K562 (cell line): ENCODE data around the gene CARD8. TPM values are rescaled to one million over a fixed set of nuclear protein-coding genes. Genes with fewer than 3 reads are reported as not detected.

Source experiments
- CC2D1A ChIP-seq: fragments of 450-650 bp; IDR thresholded peaks from 2 replicates; pipeline ENCODE4 v1.6.1; 2017; ENCODE audit warnings: mild to moderate bottlenecking
- HDAC1 ChIP-seq, 2 experiments: fragments of 450-650 bp; IDR thresholded peaks; 2 replicates each; pipeline ENCODE4 v1.6.1; 2016 to 2017; ENCODE audit warnings: inconsistent platforms in 1 of 2, mild to moderate bottlenecking in 1 of 2, moderate library complexity in 1 of 2
- HDAC2 ChIP-seq: fragments of 450-650 bp; IDR thresholded peaks from 2 replicates; pipeline ENCODE4 v1.6.1; 2016; ENCODE audit warnings: mild to moderate bottlenecking
- MED1 ChIP-seq: sonication (generic); formaldehyde crosslinking; IDR thresholded peaks from 2 replicates; pipeline ENCODE4 v1.8.1; 2023; ENCODE audit warnings: missing genetic modification reagents, borderline replicate concordance
- MEF2D ChIP-seq: conservative IDR thresholded peaks from 2 replicates; pipeline ENCODE4 v1.6.1; 2016; ENCODE audit warnings: low read depth, missing genetic modification characterization, missing compliant biosample characterization
- NCOA1 ChIP-seq: fragments of 450-650 bp; IDR thresholded peaks from 2 replicates; pipeline ENCODE4 v1.6.1; 2016; ENCODE audit warnings: low read depth
- NFE2L1 ChIP-seq: fragments of 450-650 bp; IDR thresholded peaks from 2 replicates; pipeline ENCODE4 v1.6.1; 2016; ENCODE audit warnings: missing genetic modification characterization, low read depth, mild to moderate bottlenecking, missing compliant biosample characterization, moderate library complexity, borderline replicate concordance
- SMAD1 ChIP-seq: fragments of 150-350 bp; IDR thresholded peaks from 2 replicates; pipeline ENCODE4 v1.6.1; 2014; ENCODE audit warnings: low read length, low read depth; ENCODE audit not compliant: partially characterized antibody
- SMAD3 ChIP-seq: fragments of 450-650 bp; formaldehyde crosslinking; conservative IDR thresholded peaks from 2 replicates; pipeline ENCODE4 v1.4.0; 2020; ENCODE audit warnings: mild to moderate bottlenecking
- STAT6 ChIP-seq: sonication (generic); formaldehyde crosslinking; IDR thresholded peaks from 2 replicates; pipeline ENCODE4 v1.8.1; 2023; ENCODE audit warnings: mild to moderate bottlenecking, missing genetic modification reagents
- ZEB2 ChIP-seq: fragments of 450-650 bp; IDR thresholded peaks from 2 replicates; pipeline ENCODE4 v1.6.1; 2016
- ZNF764 ChIP-seq: fragments of 250-450 bp; sonication (Bioruptor Pico); IDR thresholded peaks from 2 replicates; pipeline ENCODE4 v1.4.0; 2020; ENCODE audit warnings: low read depth, mild to moderate bottlenecking, moderate library complexity
- polyA plus RNA-seq, 8 experiments: library from polyadenylated mRNA; depleted of rRNA in 4 of 8; stranded (reverse) in 5 of 8; unstranded in 3 of 8; fragments of >200 nt; fragmentation: Nextera tagmentation in 2 of 8; fragmentation: Illumina TruSeq in 1 of 8; extraction: Ambion mirVana in 2 of 8; extraction: Trizol in 1 of 8; gene quantifications; 2 replicates each; pipeline versions ENCODE4 v1.2.1 to v1.2.3, GENCODE V29; 2011 to 2014; ENCODE audit warnings: inconsistent platforms in 1 of 8, missing spikeins in 1 of 8
- total RNA-seq, 7 experiments: library from RNA; depleted of rRNA in 6 of 7; stranded (reverse); fragments of >200 nt in 6 of 7; fragmentation: Illumina TruSeq in 2 of 7; extraction: Trizol in 2 of 7; gene quantifications; 2 replicates each; pipeline versions ENCODE4 v1.2.1 to v1.2.3, GENCODE V29; 2011 to 2021; ENCODE audit warnings: low replicate concordance in 1 of 7
- TF ChIP-seq, protein P1 (sequence below): fragments of 150-350 bp; conservative IDR thresholded peaks from 2 replicates; pipeline ENCODE4 v1.6.1; 2014; ENCODE audit warnings: low read length
- TF ChIP-seq, protein P2 (sequence below), 2 experiments: fragments of 450-650 bp in 1 of 2; sonication (generic) in 1 of 2; formaldehyde crosslinking in 1 of 2; IDR thresholded peaks in 1 of 2; conservative IDR thresholded peaks in 1 of 2; 2 replicates each; pipeline versions ENCODE4 v1.6.1 to v1.8.1; 2016 to 2023; ENCODE audit warnings: mild to moderate bottlenecking in 2 of 2, moderate library complexity in 2 of 2, inconsistent platforms in 1 of 2, missing genetic modification reagents in 1 of 2
- TF ChIP-seq, protein P3 (sequence below): sonication (generic); formaldehyde crosslinking; IDR thresholded peaks from 2 replicates; pipeline ENCODE4 v1.9.0; 2022; ENCODE audit warnings: mild to moderate bottlenecking, missing genetic modification reagents
- TF ChIP-seq, protein P4 (sequence below): fragments of 450-650 bp; IDR thresholded peaks from 2 replicates; pipeline ENCODE4 v1.6.1; 2017; ENCODE audit warnings: mild to moderate bottlenecking, moderate library complexity
- TF ChIP-seq, protein P5 (sequence below): sonication (generic); formaldehyde crosslinking; IDR thresholded peaks from 2 replicates; pipeline ENCODE4 v1.8.0; 2022; ENCODE audit warnings: mild to moderate bottlenecking, missing genetic modification reagents, borderline replicate concordance

CARD8 gene
- total and polyA plus RNA-seq, 9 of the 15 experiments (the other 6 are each of a cell fraction or from before 2014, with no cell fraction given) = 11.5 to 26.4 (median 20.8) TPM

DNA sequence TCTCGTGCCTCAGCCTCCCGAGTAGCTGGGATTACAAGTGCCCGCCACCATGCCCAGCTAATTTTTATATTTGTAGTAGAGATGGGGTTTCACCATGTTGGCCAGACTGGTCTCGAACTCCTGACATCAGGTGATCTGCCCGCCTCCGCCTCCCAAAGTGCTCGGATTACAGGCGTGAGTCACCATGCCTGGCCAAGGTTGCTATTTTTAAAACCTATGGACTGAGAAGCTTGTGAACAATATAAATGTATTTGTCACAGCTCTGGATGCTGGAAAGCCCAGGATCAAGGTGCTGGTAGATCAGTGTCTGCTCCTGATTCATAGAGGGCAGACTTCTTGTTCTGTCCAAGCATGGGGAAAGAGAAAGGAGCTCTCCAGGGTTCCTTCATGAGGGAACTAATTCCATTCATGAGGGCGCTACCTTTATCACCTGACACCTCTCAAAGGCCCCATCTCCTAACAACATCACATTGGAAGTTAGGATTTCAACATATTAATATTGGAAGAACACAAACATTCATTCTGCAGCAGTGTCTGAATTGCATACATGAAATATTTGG, 16.1 kb downstream of the CARD8 start (continued):
- TF ChIP-seq, protein P1, sequence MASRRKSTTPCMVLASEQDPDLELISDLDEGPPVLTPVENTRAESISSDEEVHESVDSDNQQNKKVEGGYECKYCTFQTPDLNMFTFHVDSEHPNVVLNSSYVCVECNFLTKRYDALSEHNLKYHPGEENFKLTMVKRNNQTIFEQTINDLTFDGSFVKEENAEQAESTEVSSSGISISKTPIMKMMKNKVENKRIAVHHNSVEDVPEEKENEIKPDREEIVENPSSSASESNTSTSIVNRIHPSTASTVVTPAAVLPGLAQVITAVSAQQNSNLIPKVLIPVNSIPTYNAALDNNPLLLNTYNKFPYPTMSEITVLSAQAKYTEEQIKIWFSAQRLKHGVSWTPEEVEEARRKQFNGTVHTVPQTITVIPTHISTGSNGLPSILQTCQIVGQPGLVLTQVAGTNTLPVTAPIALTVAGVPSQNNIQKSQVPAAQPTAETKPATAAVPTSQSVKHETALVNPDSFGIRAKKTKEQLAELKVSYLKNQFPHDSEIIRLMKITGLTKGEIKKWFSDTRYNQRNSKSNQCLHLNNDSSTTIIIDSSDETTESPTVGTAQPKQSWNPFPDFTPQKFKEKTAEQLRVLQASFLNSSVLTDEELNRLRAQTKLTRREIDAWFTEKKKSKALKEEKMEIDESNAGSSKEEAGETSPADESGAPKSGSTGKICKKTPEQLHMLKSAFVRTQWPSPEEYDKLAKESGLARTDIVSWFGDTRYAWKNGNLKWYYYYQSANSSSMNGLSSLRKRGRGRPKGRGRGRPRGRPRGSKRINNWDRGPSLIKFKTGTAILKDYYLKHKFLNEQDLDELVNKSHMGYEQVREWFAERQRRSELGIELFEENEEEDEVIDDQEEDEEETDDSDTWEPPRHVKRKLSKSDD = no peak
- TF ChIP-seq HDAC2 (no peak), CC2D1A (no peak), STAT6 (CRISPR knock-in tag) (no peak), ZNF764 (CRISPR knock-in tag) (no peak), SMAD1 (no peak), ZEB2 (no peak), MED1 (no peak), NFE2L1 (tag) (no peak), MEF2D (tag) (0 out of 2 replicates have a peak, but pooled peaks have one; percentile 41), NCOA1 (no peak), HDAC1 (IDR thresholded peaks at IDR 0.05) (no peak), SMAD3 (CRISPR knock-in tag) (no peak)
- TF ChIP-seq, protein P2, sequence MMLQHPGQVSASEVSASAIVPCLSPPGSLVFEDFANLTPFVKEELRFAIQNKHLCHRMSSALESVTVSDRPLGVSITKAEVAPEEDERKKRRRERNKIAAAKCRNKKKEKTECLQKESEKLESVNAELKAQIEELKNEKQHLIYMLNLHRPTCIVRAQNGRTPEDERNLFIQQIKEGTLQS (IDR thresholded peaks at IDR 0.05) = peak; percentile 50; the same call in 1 of the 2 replicates
- TF ChIP-seq, protein P2 (CRISPR knock-in tag; conservative IDR thresholded peaks at IDR 0.05) = no peak
- TF ChIP-seq, protein P3, sequence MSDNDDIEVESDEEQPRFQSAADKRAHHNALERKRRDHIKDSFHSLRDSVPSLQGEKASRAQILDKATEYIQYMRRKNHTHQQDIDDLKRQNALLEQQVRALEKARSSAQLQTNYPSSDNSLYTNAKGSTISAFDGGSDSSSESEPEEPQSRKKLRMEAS (CRISPR knock-in tag) = no peak
- TF ChIP-seq, protein P4, sequence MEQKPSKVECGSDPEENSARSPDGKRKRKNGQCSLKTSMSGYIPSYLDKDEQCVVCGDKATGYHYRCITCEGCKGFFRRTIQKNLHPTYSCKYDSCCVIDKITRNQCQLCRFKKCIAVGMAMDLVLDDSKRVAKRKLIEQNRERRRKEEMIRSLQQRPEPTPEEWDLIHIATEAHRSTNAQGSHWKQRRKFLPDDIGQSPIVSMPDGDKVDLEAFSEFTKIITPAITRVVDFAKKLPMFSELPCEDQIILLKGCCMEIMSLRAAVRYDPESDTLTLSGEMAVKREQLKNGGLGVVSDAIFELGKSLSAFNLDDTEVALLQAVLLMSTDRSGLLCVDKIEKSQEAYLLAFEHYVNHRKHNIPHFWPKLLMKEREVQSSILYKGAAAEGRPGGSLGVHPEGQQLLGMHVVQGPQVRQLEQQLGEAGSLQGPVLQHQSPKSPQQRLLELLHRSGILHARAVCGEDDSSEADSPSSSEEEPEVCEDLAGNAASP = no peak
- TF ChIP-seq, protein P5, sequence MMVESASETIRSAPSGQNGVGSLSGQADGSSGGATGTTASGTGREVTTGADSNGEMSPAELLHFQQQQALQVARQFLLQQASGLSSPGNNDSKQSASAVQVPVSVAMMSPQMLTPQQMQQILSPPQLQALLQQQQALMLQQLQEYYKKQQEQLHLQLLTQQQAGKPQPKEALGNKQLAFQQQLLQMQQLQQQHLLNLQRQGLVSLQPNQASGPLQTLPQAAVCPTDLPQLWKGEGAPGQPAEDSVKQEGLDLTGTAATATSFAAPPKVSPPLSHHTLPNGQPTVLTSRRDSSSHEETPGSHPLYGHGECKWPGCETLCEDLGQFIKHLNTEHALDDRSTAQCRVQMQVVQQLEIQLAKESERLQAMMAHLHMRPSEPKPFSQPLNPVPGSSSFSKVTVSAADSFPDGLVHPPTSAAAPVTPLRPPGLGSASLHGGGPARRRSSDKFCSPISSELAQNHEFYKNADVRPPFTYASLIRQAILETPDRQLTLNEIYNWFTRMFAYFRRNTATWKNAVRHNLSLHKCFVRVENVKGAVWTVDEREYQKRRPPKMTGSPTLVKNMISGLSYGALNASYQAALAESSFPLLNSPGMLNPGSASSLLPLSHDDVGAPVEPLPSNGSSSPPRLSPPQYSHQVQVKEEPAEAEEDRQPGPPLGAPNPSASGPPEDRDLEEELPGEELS (CRISPR knock-in tag) = no peak
